H1 (cell line): Measurements from ENCODE around the gene HM13.

Experiments
- ATF3 ChIP-seq: IDR thresholded peaks from 2 replicates; pipeline ENCODE4 v1.6.1; 2011; ENCODE audit warnings: low read depth, mild to moderate bottlenecking, low read length; ENCODE audit not compliant: insufficient read depth
- CBX5 ChIP-seq: fragments of 300-800, 300-1000 bp; sonication (generic); IDR thresholded peaks from 2 replicates; pipeline ENCODE4 v1.7.1; 2016; ENCODE audit warnings: antibody characterized with exemption, low read length, low read depth
- CHD7 ChIP-seq: fragments of 300-600 bp; sonication (generic); IDR thresholded peaks from 2 replicates; pipeline ENCODE4 v1.7.1; 2012; ENCODE audit warnings: low read length, moderate library complexity, mild to moderate bottlenecking, inconsistent platforms; ENCODE audit not compliant: insufficient replicate concordance
- CTCF ChIP-seq, 3 experiments: IDR thresholded peaks; 1 replicate in 2 of 3; 2 replicates in 1 of 3; pipeline versions ENCODE4 v1.5.1 to v1.6.1; 2011; ENCODE audit warnings: low read length in 3 of 3, mild to moderate bottlenecking in 3 of 3, inconsistent platforms in 2 of 3, low read depth in 1 of 3, moderate library complexity in 1 of 3; ENCODE audit not compliant: insufficient read depth in 1 of 3; ENCODE audit errors: control extremely low read depth in 1 of 3
- EP300 ChIP-seq, 2 experiments: IDR thresholded peaks; 1 replicate in 1 of 2; 2 replicates in 1 of 2; pipeline ENCODE4 v1.6.1; 2011 to 2012; ENCODE audit warnings: low read depth in 2 of 2, low read length in 2 of 2, mild to moderate bottlenecking in 2 of 2, borderline replicate concordance in 1 of 2, inconsistent platforms in 1 of 2, moderate library complexity in 1 of 2
- EZH2 ChIP-seq: fragments of 200-600 bp; sonication (generic); IDR thresholded peaks from 2 replicates; pipeline ENCODE4 v1.7.1; 2012; ENCODE audit warnings: low read depth, mild to moderate bottlenecking, moderate library complexity, low read length, inconsistent platforms; ENCODE audit not compliant: severe bottlenecking
- JUN ChIP-seq: IDR thresholded peaks from 2 replicates; pipeline ENCODE4 v1.6.1; 2011; ENCODE audit warnings: low read depth, mild to moderate bottlenecking, improper control_type of control experiment, low read length
- JUND ChIP-seq: IDR thresholded peaks from 2 replicates; pipeline ENCODE4 v1.6.1; 2011; ENCODE audit warnings: mild to moderate bottlenecking, improper control_type of control experiment, low read length
- PHF8 ChIP-seq: fragments of 200-600 bp; sonication (generic); conservative IDR thresholded peaks from 2 replicates; pipeline ENCODE4 v1.7.1; 2012; ENCODE audit warnings: low read depth, mild to moderate bottlenecking, inconsistent platforms, low read length, moderate library complexity
- POLR2A ChIP-seq, 2 experiments: IDR thresholded peaks; 1 replicate in 1 of 2; 2 replicates in 1 of 2; pipeline ENCODE4 v1.6.1; 2011; ENCODE audit warnings: low read depth in 2 of 2, low read length in 2 of 2, mild to moderate bottlenecking in 2 of 2; ENCODE audit errors: control extremely low read depth in 1 of 2
- POLR2AphosphoS5 ChIP-seq: IDR thresholded peaks from 2 replicates; pipeline ENCODE4 v1.6.1; 2011; ENCODE audit warnings: low read depth, low read length
- RAD21 ChIP-seq, 2 experiments: IDR thresholded peaks in 1 of 2; conservative IDR thresholded peaks in 1 of 2; 2 replicates each; pipeline ENCODE4 v1.6.1; 2011; ENCODE audit warnings: low read depth in 2 of 2, low read length in 2 of 2, improper control_type of control experiment in 1 of 2, inconsistent platforms in 1 of 2, mild to moderate bottlenecking in 1 of 2, moderate library complexity in 1 of 2
- SIRT6 ChIP-seq: IDR thresholded peaks from one replicate; pipeline ENCODE4 v1.7.1; 2012; ENCODE audit warnings: low read length, inconsistent platforms
- TEAD4 ChIP-seq: IDR thresholded peaks from 2 replicates; pipeline ENCODE4 v1.6.1; 2012; ENCODE audit warnings: low read depth, low read length, inconsistent platforms, mixed read lengths

GRCh38 chr20:31550099-31550498 is 35.9 kb downstream of the HM13 start:
- TF ChIP-seq TEAD4 (no peak), EP300 (IDR thresholded peaks at IDR 0.05; ENCODE audit: borderline replicate concordance in 1 of 2, low read depth in 2 of 2, low read length in 2 of 2) (no peak), CTCF (IDR thresholded peaks at IDR 0.05; ENCODE audit: control extremely low read depth in 1 of 3, insufficient read depth in 1 of 3, low read depth in 1 of 3, low read length in 3 of 3) (no peak), ATF3 (no peak), POLR2A (IDR thresholded peaks at IDR 0.05; ENCODE audit: control extremely low read depth in 1 of 2, low read depth in 2 of 2, low read length in 2 of 2) (no peak), RAD21 (IDR thresholded peaks at IDR 0.05 in 1 of 2, conservative IDR thresholded peaks at IDR 0.05 in 1 of 2; ENCODE audit: low read depth in 2 of 2, low read length in 2 of 2) (no peak), SIRT6 (no peak), EZH2 (no peak), JUND (no peak), POLR2AphosphoS5 (no peak), CBX5 (no peak), JUN (no peak), CHD7 (no peak), PHF8 (no peak)
